HG03159 (cell line): ENCODE results near the gene AUTS2.
A peak's percentile ranks its signal among the peaks of the same experiment; 100 is the strongest.

Experiments used
- ATAC-seq: cut with Tn5 transposase; IDR thresholded peaks from one replicate; pipeline ENCODE4 v1.9.1; 2021; ENCODE audit warnings: mild to moderate bottlenecking, moderate library complexity; ENCODE audit not compliant: unreplicated experiment

AUTS2 gene

DNA sequence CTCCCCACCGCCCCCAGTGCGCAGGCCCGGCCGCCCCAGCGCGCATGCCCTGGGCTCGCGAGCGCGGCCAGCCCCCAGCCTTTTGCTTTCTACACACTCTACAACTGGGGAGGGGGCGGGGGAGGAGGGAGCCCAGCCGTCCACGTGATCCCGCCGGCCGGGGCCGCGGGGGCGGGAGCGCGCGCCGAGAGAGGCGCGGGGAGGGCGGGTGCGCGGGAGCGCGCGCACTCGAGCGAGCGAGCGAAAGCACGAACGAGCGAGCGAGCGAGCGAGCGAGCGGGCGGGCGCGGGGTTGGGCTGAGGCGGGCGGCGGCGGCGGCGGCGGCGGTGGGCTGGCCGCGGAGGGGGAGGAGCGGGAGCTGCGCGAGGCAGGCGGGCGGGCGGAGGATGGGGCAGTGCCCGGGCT lies at the start of gene AUTS2:
AUTS2 (plus strand) TSS at position 395 of the 406 bp plus-strand sequence. CDS start 1,179 bp downstream, outside the sequence.
- peak; percentile 57 for ATAC-seq

DNA sequence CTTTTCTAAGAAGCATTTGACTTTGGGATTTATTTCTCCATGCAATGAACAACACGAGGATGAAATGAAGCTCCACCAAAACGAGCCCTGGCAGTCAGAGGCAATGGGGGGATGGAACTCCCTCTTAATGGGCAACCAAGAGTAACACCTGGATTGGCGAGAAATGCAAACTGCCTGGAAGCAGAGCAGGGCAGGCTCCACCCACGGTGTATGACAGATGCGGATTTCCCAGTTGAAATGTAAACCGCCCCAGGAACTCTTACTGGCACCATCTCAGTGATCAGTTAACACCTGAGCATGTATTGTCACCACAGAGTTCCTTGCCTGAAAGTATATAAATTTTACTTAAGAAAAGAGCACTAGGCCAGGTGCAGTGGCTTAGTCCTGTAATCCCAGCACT lies 47.3 kb upstream of the AUTS2 start:
- no peak for ATAC-seq

DNA sequence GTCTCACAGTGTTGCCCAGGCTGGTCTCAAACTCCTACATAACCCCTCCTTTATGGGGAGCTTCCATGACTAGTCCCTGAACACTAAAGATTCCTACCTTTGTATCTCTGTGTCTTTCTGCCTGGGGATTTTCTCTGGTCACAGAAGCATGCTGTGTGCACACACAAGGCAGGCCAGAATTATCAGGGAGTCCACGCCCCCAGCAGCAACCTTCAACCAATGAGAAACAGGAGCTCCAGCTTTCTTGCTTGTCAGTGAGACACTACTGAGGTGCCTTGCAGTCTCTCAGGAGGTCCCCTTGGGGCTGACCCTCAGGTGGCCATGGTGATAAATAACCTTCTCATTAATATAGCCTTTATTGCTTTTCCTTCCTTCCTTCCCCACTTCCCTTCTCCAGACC lies 45.1 kb upstream of the AUTS2 start:
- ATAC-seq = no peak

DNA sequence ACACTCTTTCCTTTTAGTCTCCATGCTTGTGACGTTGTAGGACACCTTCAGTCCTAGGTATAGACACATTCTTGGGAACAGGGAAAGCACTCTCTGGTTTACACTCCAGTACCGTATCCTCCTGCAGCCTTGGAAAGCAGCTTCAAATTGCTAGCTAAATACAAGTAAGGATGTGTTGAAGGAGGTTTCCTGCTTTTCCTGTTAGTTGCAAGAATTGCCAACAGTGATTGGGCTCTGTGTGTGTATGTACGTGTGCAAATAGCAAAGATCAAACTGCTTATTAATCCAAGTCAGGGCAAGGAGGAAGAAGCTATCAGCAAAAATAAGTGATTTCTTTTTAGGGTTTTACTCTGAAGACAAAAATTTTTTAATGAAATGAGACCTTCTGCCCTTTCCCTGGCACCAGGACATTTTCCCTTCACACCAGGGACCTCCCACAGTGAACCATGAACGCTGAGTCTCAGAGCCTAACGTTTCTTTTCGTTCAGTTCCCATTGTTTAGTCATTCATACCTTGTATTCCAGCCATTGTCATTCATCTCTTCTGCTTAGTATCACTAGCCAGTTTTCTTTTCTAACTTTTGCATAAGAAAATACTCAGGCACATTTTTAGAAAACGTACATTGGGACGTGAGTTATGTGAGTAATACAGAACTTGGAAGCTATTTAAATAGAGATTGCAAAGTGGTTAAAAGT lies 36.9 kb upstream of the AUTS2 start:
- ATAC-seq = no peak

DNA sequence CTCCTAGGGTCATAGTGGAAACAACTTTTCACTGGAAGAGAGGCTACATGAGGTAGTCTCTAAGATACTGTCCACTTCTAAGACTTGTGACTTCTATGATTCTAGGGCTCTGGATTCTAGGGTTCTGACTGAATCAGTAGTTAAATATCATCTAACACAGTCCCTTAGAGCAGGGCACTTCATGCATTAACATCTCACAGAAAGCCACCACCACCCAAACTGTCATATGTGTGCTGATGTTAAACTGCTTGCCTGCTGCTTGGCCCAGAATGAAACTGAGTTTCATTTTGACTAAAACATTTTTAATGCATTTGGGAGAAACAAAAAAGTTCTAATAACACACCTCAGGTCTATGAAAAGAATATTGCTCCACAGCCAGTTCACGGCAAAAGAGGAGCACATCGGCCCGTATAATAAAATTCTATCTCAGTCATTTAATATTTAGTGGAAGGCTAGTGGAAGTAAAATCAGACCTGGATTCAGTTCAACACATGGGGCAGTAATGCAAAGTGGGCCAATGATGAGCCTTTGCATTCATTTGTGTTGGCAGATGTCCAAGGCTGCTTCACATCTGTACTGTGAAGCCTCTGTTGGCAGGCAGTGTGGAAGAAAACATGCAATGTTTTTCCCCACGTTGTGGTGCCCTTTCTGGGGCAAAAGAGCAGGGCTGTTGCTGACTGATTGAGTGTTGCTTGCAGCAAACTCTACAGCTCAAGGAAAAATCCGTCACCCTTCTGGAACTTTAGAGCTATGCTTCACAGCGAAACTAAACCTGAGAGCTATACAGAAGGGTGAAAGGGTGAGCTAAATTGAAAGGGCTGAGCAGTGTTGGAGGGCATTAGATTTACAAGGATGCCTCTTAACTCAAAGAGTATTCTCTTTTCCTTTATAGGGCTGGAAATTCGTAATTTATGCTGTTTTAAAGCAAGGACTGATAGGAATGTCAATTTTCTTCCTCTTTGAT lies 33.5 kb upstream of the AUTS2 start:
- ATAC-seq = peak; percentile 73

DNA sequence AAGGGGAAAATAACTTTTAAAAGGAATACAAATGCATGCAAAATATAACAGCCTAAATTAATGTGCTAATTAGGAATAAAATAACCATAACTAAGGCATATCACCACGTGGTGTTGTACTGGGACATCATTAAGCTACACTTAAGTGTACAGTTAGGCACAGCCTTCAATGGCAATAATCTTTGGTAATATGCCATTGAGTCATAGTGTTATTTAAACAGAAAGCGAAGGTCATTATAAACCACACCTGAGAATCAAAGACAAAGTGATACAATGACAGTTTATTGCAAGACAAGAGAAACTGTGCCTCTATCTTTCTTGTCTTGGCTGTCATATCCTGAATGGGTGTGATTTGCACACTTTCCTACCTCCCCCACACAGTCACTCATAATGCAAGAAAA lies 30.5 kb upstream of the AUTS2 start:
- no peak for ATAC-seq

GRCh38 chr7:69568266-69568665 lies 30.0 kb upstream of the AUTS2 start:
- no peak for ATAC-seq

- no peak for ATAC-seq
Measured at GRCh38 chr7:69575651-69576050, 22.6 kb upstream of the AUTS2 start.

GRCh38 chr7:69577221-69577620 lies 21.1 kb upstream of the AUTS2 start:
- no peak for ATAC-seq

GRCh38 chr7:69585169-69585568 lies 13.1 kb upstream of the AUTS2 start:
- ATAC-seq = no peak

GRCh38 chr7:69586321-69586720 lies 12.0 kb upstream of the AUTS2 start:
- no peak for ATAC-seq

- ATAC-seq = no peak
Measured at GRCh38 chr7:69588773-69589172, 9.5 kb upstream of the AUTS2 start.

GRCh38 chr7:69591805-69592204 lies 6.5 kb upstream of the AUTS2 start:
- no peak for ATAC-seq

DNA sequence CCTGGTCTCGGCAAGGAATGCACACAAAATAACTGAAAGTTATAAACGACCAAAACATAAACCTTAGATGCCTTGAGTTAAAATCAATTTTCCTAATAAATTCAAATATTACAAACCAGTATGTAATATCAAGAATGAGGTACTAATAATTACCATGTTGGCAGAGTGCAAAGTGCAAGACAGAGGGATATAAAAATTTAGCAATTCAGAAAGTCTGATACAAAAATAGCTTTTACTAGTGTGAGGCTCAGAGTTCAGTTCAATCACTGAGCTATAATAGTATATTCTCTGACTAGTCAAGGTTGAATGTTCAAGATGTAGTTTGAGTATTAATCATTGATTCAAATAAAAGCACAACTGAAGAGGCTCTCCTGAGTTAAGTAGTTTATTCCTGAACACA lies 4.8 kb upstream of the AUTS2 start:
- no peak for ATAC-seq

DNA sequence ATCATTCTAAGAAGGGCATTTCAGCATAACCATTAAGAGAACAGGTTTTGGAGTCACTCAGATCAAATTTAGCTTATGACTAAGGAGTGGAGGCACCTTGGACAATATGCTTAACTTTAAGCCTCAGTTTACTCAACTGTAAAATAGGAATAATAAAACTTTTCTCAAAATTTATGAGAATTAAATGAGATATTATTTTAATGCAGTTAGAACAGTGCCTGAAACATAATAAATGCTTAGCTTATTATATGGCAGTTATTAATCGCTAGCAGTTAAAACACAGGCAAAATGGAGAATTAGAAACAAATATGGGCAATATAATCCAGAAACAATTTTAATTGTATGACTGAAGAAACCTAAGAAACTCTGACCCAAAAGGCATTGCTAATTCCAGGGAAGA lies 2.9 kb upstream of the AUTS2 start:
- ATAC-seq = no peak

- no peak for ATAC-seq
Measured at GRCh38 chr7:69596056-69596455, 2.2 kb upstream of the AUTS2 start.

- ATAC-seq = no peak
Measured at GRCh38 chr7:69596723-69597277, 1.5 kb upstream of the AUTS2 start.

DNA sequence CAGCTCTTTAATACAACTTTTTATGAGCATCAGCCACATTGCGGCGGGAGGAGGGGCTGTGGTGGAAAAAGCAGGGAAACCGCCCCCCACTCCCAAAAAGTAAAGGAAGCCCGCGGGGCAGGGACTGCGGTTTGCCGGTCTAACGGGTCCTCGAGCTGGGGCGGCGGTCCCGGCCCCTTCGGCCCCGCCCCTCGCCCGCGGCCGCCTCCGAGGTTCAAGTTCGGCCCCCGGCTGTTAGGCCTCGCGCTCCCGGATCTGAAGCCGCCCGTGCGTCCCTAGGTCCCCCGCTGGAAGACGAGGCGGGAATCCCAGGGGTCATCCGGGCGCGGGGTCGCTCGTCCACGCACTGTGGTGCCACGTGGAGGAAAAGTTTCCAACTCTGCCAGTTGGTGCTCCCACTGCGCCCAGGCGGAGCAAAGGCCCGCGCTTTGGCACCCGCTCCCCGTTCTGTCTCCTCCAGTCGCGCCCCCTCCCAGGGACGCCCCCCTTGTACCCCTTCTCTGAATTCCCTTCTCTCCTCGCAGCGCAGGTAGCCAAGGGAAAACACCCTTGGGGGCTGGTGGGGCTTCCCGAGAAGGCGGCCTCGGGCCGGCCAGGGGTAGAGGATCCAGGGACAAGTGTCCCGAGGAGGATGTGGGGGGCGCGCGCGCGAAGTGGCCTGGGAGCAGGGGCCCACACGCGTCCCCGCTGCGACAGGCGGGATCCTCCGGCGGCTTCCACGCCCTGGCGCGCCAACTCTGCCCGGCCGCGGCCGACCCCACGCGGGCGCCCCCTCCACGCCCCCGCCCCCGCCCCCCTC lies 798 bp upstream of the AUTS2 start:
- peak; percentile 13 for ATAC-seq

DNA sequence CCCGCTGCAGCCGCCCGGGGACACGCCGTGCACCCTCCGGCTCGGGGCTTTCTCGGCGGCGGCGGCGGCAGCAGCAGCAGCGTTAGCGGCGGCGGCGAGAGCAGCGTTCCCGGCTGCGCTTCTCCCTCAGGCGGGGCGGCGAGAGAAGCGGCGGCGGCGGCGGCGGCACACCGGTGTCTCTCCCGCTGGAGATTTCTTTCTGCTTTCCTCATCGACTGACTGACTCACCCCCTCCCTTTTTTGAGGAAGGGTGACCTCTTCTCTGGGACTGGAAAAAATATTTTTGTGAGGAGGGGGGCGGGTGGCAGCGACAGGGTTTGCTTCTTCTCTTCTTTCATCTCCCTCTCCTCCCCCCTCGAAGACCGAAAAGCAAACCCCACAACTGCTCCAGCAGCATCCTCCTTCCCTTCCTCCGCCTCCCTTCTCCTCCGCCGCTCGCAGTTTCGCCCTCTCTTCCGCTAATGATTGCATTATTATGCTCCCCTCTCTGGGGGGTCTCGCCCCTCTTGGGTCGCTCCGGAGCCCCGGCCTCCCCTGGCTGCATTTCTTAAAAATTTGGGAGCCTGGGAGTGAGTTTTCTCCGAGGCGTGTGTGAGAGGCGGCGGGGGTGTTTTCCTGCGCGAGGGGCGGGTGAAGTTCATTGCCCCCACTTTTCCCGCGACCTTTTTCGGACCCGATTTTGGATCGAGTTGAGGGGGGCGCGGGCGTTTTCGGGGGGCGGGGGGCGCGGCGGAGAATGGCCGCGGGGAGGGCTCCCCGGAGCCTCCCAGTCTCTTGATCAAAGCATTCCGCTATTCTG lies 411 bp downstream of the AUTS2 start:
- no peak for ATAC-seq

- no peak for ATAC-seq
Measured at GRCh38 chr7:69599286-69599954, 1.1 kb downstream of the AUTS2 start.
